GM21515 (cell line): ENCODE measurements around the gene PDK4.

ENCODE experiments used
- ATAC-seq: cut with Tn5 transposase; IDR thresholded peaks from one replicate; pipeline ENCODE4 v1.9.1; 2021; ENCODE audit not compliant: unreplicated experiment

Gene PDK4

GRCh38 chr7:95535662-95536061, 60.7 kb downstream of the PDK4 start:
- no peak for ATAC-seq

GRCh38 chr7:95534796-95535195, 61.5 kb downstream of the PDK4 start:
- ATAC-seq: no peak
